Iris pigment epithelial cell (primary cell): ENCODE data around the gene TCF12.

Experiments used
- DNase-seq: peaks from one replicate; pipeline ENCODE4 v3.0.0-alpha.2; 2011; ENCODE audit warnings: low read depth

TCF12 gene

DNA sequence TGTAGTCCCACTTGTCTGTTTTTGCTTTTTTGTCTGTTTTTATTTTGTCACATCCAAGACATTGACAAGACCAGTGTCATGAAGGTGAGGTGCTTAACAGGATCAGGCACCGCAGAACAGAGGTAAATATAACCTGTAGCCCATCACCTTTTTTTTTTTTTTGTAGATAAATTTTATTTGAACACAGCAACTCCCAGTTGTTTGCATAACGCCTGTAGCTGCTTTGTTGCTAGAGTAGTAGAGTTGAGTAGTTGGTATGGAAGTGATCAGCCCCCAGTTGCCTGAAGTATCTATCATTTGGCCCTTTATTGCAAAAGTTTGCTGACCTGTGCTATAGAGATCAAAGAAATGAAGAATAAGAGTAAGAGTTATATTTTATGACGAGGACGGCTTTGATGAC, 135.0 kb downstream of the TCF12 start:
- no peak for DNase-seq

- no peak for DNase-seq
Observed at GRCh38 chr15:57054204-57054750, 135.8 kb downstream of the TCF12 start.

- no peak for DNase-seq
Observed at GRCh38 chr15:57056357-57056756, 137.9 kb downstream of the TCF12 start.

DNA sequence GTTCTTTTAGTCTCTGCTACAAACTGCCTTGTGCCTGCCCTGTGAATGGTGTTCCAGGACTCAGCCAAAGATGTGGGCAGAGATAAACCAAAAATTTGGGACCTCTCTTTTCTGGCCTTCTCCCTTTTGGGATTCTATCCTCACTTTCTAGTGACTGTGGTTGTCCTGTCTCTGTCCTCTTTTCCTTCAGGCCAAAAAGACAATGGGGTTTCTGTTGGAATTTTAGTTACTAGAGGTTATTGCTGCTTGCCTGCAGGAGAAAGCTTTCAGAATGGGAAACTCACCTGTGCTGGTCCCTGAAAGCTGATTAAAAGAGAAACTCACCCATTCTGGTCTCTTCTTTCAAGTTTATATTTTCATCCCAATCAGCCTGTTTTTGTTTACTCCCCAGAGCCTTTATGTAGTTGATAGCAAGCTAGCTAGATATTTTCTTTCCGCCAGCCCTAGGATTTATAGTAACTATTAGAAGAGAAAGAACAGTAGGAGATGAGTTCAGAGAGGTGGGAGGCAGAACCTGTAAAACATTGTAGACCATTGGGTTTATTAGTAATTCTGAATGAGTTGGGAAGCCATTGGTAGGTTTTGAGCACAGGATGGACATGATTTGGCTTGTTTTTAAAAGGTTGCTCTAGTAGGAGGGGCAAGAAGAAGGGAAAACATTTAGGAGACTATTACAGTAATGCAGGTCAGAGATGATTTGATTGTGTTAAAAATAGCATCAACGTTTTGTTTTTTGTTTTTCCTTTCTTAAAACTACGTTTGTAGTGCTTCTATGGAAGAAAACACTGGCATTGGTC, 138.9 kb downstream of the TCF12 start:
- DNase-seq = no peak

DNA sequence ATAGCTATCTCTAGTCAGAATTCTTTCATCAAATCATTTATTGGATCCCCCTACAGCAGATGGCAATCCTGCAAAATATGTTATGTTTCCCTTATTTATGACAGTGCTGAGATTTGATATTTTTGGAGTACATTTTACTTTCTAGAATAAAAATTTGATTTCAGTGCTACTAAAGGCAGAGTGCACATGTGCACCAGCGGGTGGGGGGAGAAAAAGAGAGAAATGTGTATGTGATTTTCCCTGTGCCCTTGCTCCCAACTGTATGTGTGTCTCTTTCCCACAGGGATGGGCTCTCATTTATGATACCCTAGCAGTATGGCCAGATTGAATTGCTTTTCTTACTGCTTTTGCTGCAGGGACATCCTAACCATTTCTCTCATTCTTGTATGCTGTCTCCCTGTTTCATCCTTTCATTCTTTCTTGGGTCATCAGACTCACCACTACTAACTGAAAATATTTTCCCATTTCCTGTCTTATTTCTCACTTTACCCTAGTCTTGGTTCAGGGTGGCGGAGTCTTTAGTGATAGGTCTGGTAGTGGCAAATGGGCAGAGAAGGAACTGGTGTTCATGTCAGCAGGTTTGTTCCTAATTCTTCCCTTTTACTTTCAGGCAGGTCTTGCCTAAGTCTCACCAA, 140.7 kb downstream of the TCF12 start:
- DNase-seq = no peak

- peak; percentile 74 for DNase-seq
Observed at GRCh38 chr15:57060799-57061198, 142.4 kb downstream of the TCF12 start.

- no peak for DNase-seq
Observed at GRCh38 chr15:57061281-57061680, 142.8 kb downstream of the TCF12 start.

GRCh38 chr15:57061696-57062095, 143.3 kb downstream of the TCF12 start:
- no peak for DNase-seq

GRCh38 chr15:57064033-57064432, 145.6 kb downstream of the TCF12 start:
- no peak for DNase-seq

GRCh38 chr15:57069423-57069822, 151.0 kb downstream of the TCF12 start:
- no peak for DNase-seq

- DNase-seq = no peak
Observed at GRCh38 chr15:57070674-57071073, 152.2 kb downstream of the TCF12 start.

DNA sequence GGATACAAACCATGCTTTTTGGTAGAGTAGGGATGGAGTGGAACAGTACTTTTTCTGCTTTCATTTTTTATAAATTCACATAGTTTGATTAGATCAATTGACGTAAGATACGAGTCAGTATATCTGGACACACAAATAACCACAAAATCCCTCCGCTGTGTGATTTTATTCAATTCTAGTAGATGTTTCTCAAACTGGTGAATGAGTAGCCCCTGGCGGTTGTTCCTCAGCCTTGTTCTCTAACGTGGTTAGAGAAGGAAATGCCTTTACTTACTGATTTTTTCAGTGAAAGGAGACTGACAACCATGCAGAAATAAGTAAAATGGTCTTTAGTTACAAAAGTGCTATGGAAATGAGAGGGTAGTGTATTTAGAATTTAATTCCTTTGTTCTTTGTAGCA, 161.0 kb downstream of the TCF12 start:
- no peak for DNase-seq

GRCh38 chr15:57079931-57080620, 161.6 kb downstream of the TCF12 start:
- DNase-seq = no peak

DNA sequence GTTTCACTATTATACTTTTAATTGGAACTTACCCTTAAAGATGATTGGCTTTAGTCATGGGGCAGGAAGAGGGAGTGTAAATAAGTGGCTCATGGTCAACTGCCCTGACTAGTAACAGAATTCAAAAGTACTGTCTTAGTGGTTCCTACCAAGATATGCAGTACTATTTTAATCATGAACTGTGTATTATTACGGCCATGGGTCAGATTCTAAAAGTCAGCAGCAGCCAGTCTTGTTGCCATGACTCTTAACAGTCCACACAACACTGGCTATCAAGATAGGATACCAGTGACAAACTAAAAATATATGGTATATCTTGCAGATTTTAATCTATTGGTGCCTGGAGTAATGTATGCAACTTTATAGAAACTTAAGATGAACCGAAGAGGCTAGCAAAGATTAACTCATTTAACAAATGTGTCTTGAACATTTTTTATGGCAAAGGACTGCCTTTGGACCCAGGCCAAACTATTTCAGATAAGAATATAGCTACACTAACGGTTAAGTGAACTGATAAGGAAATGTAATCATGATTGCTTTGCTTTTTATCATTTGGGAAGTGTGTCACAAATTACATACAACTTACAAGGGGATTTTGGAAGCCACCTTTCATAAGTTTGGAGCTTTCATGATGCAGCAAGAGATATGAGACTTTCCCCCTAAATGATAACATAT, 163.7 kb downstream of the TCF12 start:
- DNase-seq = peak; percentile 47

- no peak for DNase-seq
Observed at GRCh38 chr15:57084192-57084591, 165.7 kb downstream of the TCF12 start.

- DNase-seq = no peak
Observed at GRCh38 chr15:57085267-57085666, 166.8 kb downstream of the TCF12 start.

- no peak for DNase-seq
Observed at GRCh38 chr15:57086857-57087427, 168.5 kb downstream of the TCF12 start.

GRCh38 chr15:57089815-57090495, 171.5 kb downstream of the TCF12 start:
- no peak for DNase-seq

DNA sequence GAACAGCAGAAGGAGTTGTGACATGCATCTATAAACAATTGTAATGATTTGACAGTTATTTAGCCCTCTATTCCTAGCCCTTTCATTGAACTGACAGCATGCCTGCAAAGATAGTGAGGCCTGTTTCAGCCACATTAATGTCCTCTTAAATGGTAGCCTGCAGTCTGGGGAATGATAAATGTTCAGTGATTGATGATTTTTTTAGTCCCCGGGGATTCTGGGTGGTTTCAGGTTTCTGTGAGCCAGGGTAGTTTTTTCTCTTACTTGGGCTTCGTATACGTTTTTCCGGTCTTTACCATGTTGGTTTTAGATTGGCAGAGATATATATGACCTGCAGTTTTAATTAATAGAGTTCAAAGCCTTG, 172.0 kb downstream of the TCF12 start:
- no peak for DNase-seq

DNA sequence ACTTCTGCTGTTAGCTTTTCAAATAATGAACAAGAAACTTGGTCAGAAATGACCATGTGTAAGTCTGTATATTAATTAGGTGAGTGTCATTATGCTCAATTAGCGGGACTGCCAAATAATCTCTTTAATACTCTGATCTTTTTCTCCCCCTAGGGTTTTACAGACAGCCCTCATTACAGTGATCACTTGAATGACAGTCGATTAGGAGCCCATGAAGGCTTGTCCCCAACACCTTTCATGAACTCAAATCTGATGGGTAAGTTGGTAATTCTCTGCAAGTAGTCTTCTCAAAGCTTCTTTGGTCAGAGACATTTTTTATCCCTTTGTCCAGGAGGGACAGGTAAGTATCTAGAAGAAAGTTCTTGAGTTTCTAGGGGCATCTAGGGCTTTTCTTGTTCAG, 173.2 kb downstream of the TCF12 start:
- no peak for DNase-seq

GRCh38 chr15:57092252-57092651, 173.8 kb downstream of the TCF12 start:
- DNase-seq = no peak
